Stimulated activated CD4-positive, alpha-beta T cell treated with anti-CD3 and anti-CD28 coated beads, TNF-alpha, amount 100 ng/mL, for 4 hours (primary cell): ENCODE data around the gene LAMA2.

Experiments used
- DNase-seq, 3 experiments: peaks; one replicate each; pipeline ENCODE4 v3.0.0-alpha.2; 2020; ENCODE audit warnings: low read depth in 3 of 3

Gene LAMA2

GRCh38 chr6:129307845-129308244 lies 424.9 kb downstream of the LAMA2 start:
- no peak for DNase-seq

- no peak for DNase-seq
Measured at GRCh38 chr6:129309154-129309553, 426.2 kb downstream of the LAMA2 start.

GRCh38 chr6:129312880-129313279 lies 429.9 kb downstream of the LAMA2 start:
- no peak for DNase-seq

- DNase-seq: no peak
Measured at GRCh38 chr6:129314575-129314974, 431.6 kb downstream of the LAMA2 start.

- no peak for DNase-seq
Measured at GRCh38 chr6:129317931-129318820, 435.2 kb downstream of the LAMA2 start.

- no peak for DNase-seq
Measured at GRCh38 chr6:129320892-129321291, 438.0 kb downstream of the LAMA2 start.

GRCh38 chr6:129321303-129321702 lies 438.4 kb downstream of the LAMA2 start:
- DNase-seq: no peak

- DNase-seq: no peak
Measured at GRCh38 chr6:129324345-129324744, 441.4 kb downstream of the LAMA2 start.

- DNase-seq: no peak
Measured at GRCh38 chr6:129329678-129330077, 446.7 kb downstream of the LAMA2 start.

- DNase-seq: no peak
Measured at GRCh38 chr6:129331450-129332138, 448.7 kb downstream of the LAMA2 start.

GRCh38 chr6:129335792-129336191 lies 452.9 kb downstream of the LAMA2 start:
- no peak for DNase-seq

GRCh38 chr6:129338683-129339082 lies 455.7 kb downstream of the LAMA2 start:
- no peak for DNase-seq

GRCh38 chr6:129340983-129341382 lies 458.0 kb downstream of the LAMA2 start:
- no peak for DNase-seq

GRCh38 chr6:129342243-129342642 lies 459.3 kb downstream of the LAMA2 start:
- DNase-seq: no peak

- DNase-seq: no peak
Measured at GRCh38 chr6:129342796-129343195, 459.9 kb downstream of the LAMA2 start.

- DNase-seq: no peak
Measured at GRCh38 chr6:129344379-129344778, 461.4 kb downstream of the LAMA2 start.

- DNase-seq: no peak
Measured at GRCh38 chr6:129345890-129346289, 463.0 kb downstream of the LAMA2 start.

GRCh38 chr6:129346964-129347363 lies 464.0 kb downstream of the LAMA2 start:
- DNase-seq: no peak

- no peak for DNase-seq
Measured at GRCh38 chr6:129350278-129350677, 467.3 kb downstream of the LAMA2 start.

GRCh38 chr6:129351807-129352206 lies 468.9 kb downstream of the LAMA2 start:
- DNase-seq: no peak

- DNase-seq: no peak
Measured at GRCh38 chr6:129353067-129353466, 470.1 kb downstream of the LAMA2 start.

GRCh38 chr6:129356129-129356528 lies 473.2 kb downstream of the LAMA2 start:
- no peak for DNase-seq
